HG03175 (cell line): ENCODE data around the gene FAM217A.

Experiments used
- ATAC-seq: cut with Tn5 transposase; IDR thresholded peaks from one replicate; pipeline ENCODE4 v1.9.1; 2021; ENCODE audit warnings: mild to moderate bottlenecking, moderate library complexity; ENCODE audit not compliant: unreplicated experiment

The FAM217A gene

GRCh38 chr6:4023240-4023639 lies 55.7 kb downstream of the FAM217A start:
- ATAC-seq, result no peak

- peak; percentile 11 for ATAC-seq
Observed at GRCh38 chr6:4021854-4022695, 56.9 kb downstream of the FAM217A start.

GRCh38 chr6:4021133-4021853 lies 57.6 kb downstream of the FAM217A start:
- peak; percentile 55 for ATAC-seq

- ATAC-seq, result no peak
Observed at GRCh38 chr6:4020822-4021132, 58.2 kb downstream of the FAM217A start.

- ATAC-seq, result no peak
Observed at GRCh38 chr6:4018924-4019236, 60.1 kb downstream of the FAM217A start.
